ENCODE data around the gene HEXIM2.

DNA sequence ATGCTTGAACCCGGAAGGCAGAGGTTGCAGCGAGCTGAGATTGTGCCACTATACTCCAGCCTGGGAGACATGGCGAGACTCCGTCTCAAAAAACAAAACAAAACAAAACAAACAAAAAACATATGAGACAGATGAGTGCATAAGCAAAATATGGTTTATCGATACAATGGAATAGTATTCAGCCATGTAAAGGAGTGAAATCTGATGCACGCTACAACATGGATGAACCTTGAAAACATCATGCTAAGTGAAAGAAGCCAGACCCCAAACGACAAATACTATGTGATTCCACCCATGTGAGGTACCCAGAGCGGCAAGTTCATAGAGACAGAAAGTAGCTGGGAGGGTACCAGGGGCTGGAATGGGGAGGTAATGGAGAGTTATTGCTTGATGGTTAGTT, 36.2 kb upstream of the HEXIM2 start:
- TF ChIP-seq, protein P1, sequence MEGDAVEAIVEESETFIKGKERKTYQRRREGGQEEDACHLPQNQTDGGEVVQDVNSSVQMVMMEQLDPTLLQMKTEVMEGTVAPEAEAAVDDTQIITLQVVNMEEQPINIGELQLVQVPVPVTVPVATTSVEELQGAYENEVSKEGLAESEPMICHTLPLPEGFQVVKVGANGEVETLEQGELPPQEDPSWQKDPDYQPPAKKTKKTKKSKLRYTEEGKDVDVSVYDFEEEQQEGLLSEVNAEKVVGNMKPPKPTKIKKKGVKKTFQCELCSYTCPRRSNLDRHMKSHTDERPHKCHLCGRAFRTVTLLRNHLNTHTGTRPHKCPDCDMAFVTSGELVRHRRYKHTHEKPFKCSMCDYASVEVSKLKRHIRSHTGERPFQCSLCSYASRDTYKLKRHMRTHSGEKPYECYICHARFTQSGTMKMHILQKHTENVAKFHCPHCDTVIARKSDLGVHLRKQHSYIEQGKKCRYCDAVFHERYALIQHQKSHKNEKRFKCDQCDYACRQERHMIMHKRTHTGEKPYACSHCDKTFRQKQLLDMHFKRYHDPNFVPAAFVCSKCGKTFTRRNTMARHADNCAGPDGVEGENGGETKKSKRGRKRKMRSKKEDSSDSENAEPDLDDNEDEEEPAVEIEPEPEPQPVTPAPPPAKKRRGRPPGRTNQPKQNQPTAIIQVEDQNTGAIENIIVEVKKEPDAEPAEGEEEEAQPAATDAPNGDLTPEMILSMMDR (conservative IDR thresholded peaks at IDR 0.05; ENCODE audit: low read depth in 2 of 2): no peak
- TF ChIP-seq EZH2phosphoT487 (IDR thresholded peaks at IDR 0.05; ENCODE audit: unreplicated experiment) (no peak), POLR2AphosphoS5 (IDR thresholded peaks at IDR 0.05; ENCODE audit: low read depth) (no peak), CREB1 (CRISPR knock-in tag; IDR thresholded peaks at IDR 0.05; ENCODE audit: low read depth) (no peak), EZH2 (IDR thresholded peaks at IDR 0.05; ENCODE audit: low read depth, unreplicated experiment) (no peak), JUNB (IDR thresholded peaks at IDR 0.05; ENCODE audit: unreplicated experiment) (no peak)
- TF ChIP-seq, protein P2, sequence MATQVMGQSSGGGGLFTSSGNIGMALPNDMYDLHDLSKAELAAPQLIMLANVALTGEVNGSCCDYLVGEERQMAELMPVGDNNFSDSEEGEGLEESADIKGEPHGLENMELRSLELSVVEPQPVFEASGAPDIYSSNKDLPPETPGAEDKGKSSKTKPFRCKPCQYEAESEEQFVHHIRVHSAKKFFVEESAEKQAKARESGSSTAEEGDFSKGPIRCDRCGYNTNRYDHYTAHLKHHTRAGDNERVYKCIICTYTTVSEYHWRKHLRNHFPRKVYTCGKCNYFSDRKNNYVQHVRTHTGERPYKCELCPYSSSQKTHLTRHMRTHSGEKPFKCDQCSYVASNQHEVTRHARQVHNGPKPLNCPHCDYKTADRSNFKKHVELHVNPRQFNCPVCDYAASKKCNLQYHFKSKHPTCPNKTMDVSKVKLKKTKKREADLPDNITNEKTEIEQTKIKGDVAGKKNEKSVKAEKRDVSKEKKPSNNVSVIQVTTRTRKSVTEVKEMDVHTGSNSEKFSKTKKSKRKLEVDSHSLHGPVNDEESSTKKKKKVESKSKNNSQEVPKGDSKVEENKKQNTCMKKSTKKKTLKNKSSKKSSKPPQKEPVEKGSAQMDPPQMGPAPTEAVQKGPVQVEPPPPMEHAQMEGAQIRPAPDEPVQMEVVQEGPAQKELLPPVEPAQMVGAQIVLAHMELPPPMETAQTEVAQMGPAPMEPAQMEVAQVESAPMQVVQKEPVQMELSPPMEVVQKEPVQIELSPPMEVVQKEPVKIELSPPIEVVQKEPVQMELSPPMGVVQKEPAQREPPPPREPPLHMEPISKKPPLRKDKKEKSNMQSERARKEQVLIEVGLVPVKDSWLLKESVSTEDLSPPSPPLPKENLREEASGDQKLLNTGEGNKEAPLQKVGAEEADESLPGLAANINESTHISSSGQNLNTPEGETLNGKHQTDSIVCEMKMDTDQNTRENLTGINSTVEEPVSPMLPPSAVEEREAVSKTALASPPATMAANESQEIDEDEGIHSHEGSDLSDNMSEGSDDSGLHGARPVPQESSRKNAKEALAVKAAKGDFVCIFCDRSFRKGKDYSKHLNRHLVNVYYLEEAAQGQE (IDR thresholded peaks at IDR 0.05; ENCODE audit: unreplicated experiment): no peak

Measured in GM23338 (cell line).